ENCODE data around the gene NSL1.
"Not testable (repeated sequence)": the region's sequence is repeated elsewhere in the genome, so short reads cannot be mapped to it uniquely, and the experiment has no call there.

Gene NSL1

DNA sequence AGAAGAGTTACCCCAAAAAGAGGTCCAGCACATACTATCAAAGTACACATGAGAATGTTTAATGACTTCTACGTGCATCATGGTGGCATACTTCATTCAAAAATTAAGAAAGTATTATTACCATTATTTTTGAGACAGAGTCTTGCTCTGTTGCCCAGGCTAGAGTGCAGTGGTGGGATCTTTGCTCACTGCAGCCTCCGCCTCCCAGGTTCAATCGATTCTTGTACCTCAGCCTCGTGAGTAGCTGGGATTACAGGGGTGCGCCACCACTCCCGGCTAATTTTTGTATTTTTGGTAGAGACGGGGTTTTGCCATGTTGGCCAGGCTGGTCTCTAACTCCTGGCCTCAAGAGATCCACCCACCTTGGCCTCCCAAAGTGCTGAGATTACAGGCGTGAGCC lies 79.6 kb downstream of the NSL1 start:
- DNase-seq (ENCODE audit: low read depth in 1 of 2, low spot score in 1 of 2): not testable (repeated sequence)

DNA sequence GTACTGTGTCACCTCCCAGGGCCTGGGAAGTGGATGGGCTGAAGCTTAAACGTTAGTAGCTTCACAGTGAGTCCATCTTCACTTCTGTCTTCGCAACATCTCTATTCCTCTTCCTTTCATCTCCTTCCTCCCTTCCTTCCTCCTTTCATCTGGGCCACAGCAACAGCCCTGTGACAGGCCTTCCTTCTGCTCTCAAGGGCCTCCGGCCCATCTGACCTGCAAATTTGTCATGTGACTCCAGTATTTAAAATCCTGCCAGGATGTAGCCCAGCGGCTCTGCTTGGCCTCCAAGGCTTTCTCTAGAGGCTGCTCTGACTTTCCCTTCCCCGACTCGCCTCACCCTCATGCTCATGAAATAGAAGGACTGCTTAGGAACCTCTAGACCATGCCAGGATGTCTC lies 81.0 kb downstream of the NSL1 start:
- no peak for DNase-seq (ENCODE audit: low read depth in 1 of 2, low spot score in 1 of 2)

DNA sequence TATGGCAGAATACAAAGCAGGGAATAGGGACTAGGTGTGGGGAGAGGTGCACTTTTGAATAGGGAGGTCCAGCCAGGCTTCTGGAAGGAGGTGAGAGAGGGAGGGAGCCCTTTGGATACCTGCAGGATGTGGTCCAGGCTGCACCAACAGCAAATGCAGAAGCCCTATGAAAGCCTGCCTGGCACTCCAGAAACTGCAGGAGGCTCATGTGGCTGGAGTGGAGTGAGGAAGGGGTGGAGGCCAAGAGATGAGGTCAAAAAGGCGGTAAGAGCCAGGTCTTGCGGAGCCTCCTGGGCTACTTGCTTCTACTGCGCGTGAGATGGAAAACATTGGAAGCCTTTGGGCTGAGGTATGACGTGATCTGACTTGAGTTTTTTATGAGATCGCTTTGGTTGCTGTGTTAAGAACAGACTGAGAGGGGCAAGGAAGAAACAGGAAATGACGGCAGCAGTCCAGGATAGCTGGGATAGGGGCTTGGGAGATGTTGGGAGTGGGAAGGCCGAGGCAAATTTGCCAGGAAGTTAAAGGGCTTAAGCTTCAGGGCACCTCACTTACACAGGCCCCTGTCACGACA lies 87.5 kb downstream of the NSL1 start:
- DNase-seq (ENCODE audit: low read depth in 1 of 2, low spot score in 1 of 2): no peak

DNA sequence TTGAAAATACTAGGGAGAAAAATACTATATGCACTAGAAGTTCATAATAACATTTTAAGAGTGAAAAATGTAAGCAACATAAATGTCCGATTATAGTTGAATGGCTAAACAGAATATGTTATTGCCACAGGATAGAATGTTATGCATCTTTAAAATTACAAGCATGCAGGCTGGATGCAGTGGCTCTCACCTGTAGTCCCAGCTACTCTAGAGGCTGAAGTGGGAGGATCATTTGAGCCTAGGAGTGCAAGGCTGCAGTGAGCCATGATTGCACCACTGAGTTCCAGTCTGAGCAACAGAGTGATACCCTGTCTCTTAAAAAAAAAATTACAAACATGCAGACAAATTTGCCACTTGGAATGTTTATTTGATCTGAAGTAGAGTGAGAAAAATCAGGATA lies 88.9 kb downstream of the NSL1 start:
- DNase-seq (ENCODE audit: low read depth in 1 of 2, low spot score in 1 of 2): no peak

DNA sequence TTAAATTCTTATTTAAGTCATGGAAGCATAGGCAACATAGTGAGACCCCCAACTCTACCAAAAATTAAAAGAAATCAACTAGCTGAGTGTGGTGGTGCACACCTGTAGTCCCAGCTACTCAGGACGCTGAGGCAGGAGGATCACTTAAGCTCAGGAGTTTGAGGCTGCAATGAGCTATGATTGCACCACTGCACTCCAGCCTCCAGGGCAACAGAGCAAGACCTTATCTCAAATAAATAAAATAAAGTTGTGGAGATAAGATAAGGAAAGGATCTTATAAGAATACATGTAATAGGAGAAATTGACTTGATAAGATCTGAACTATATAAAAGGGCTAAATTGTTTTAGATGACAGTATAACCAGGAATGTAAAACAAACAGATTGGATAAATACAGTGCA lies 89.7 kb downstream of the NSL1 start:
- no peak for DNase-seq (ENCODE audit: low read depth in 1 of 2, low spot score in 1 of 2)

DNA sequence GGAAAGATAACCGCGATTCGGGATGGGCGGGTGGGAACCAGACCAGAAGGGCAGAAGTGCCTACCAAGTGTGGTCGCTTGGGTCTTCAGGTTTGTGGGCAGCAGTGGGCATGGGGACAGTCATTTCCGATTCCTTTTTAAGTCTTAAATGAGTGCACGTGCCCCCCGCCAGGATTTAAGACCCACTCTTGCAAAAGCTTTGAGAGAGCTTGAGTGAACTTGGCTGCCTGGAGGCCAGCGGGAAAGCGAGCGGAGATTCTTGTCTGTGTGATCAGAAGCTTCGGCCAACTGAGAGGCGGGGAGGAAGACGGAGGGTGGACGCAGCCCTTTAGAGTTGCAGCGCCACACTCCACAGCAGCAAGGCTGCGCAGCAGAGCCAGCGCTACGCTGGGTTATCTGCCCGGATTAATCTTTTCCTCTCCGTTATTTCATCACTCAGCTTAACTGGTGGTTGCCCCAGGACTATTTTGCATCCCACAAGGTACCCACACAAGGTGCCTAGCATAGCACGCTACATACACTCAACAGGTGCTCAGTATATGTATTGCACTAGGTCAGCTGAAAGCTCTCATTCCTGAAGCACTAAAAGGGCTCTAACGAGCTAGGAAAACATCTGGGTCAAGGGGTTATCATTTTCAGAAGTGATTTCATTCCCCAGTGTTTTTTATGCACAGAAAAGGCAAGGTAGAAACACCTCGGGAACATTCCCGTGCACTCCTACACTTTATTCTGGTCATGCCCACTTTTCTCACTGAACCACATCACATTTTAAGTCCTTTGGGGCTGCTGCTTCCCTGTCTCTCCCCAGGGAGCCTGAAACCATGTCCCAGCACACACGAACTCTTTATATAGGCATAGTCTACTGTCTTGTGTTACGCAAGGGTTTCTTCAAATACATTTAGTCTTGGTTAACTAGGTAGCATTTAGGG lies 90.4 kb downstream of the NSL1 start:
- no peak for DNase-seq (ENCODE audit: low read depth in 1 of 2, low spot score in 1 of 2)

DNA sequence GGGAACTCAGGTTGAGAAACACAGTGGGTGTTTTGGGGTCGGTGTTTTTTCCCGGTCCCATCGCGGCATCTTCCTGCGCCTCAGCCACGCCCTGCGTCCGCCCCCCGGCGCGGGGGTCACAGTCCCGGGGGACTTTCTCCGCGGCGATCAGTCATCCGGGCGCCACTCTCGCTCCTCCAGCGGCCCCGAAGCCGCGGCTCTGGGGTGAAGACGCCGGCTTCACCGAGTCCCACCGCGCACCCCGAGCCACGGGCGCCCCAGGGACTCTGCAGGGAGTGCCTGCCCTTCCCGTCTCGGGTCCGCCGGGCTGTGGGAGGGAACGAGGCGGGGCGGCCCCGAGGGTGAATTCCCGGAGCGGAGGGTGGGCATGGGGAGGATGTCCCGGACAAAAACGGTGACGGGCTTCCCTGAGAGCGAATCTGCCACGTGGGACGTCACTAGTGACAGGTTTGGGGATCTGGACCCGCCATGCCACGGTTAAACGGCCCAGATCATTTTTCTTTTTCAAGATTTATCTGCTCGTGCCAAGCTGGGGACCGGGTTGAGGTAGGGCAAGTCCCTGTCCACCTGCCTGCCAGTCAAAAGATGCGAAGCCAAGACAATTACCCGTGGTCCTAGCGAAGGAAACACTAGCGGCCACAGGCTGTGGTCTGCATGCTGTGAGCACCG lies 91.2 kb downstream of the NSL1 start:
- DNase-seq (ENCODE audit: low read depth in 1 of 2, low spot score in 1 of 2): peak in 1 of 2 donors; percentile 51

DNA sequence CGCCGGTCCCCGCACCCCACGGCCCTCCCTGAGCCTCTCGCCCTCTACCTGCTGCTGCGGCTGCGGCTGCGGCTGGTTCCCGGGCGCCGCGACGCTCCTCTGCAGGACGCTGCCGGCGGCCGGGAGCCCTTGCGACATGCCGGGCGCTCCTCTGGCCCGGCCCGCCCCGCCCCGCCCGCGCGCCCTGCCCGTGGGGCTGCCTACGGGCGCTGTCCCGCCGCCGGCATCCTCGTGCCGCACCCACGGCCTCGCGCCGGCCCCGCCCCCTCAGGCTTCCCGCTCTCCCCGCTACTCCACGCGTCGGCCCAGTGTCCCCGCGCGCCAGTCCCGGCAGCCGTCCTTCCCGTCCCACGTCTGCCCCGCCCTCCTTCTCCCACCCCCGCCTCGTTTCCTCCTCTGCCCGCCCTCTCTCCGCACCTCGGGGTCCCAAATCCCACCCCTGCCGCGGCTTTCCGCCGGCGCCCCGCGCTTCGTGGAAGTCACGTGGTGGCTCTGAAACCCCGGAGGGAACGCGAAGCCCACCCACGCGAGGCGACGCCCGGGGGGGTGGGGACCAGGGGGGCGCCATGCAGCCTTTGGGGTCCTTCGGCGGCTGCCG lies 91.9 kb downstream of the NSL1 start, which contains the start of gene BATF3:
Gene BATF3 (minus strand): TSS at position 216 of the 598 bp plus-strand sequence. CDS start 78 bp downstream, at position 138.
- peak in 1 of 2 donors; percentile 38 for DNase-seq (ENCODE audit: low read depth in 1 of 2, low spot score in 1 of 2)

DNA sequence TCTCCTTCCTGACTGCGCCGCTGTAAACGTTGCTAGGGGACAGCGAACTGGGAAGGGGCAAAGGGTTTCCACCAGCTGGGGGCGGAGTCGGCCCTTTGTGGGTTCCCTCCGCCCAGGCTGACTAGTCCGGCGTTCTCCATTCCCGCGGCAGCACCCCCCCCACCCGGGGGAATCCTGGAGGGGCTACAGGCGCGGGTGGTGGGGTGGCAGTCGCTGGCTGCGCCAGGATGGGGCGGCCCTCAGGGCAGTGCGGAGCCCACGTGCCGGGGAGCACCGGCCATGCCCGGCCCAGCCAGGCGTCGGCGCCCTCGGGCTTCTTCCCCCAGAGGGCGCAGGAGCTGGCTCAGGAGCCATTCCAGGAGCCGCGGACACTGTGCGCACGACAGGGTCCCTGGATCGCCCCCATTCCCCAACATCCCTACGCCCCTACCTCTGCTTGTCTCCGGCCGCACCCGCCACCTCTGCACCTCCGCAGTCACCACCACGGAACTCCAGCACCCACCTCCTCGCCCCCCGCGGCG lies 92.4 kb downstream of the NSL1 start:
- DNase-seq (ENCODE audit: low read depth in 1 of 2, low spot score in 1 of 2): peak in 1 of 2 donors; percentile 40

DNA sequence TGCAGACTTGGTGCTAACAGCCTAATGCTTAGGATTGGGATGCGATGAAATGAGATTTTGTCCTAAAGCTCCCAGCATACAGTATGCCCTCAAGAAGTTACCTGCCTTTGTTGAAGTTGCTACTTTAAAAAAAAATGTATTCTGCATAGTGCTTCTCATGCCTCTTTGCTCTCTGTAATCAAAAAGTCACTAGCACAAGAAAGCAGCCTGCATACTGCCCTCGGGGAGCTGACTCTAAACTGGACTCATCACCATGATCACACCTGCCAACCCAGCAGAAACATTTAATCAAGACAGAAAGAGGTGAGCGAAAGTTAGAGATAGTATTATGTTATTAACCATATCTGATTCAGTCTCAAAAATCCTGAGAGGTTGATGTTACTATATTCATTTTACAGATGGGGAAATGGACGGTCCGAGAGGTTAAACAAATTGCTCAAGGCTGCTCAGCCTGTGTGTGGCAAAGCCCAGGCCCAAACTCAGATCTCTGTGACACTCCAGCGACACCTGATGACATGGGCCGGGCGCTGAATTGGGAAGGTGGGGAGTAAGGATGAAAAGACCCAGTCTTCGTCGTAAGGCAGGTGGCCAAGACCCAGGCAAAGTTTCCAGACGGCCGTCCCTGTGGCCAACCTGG lies 93.0 kb downstream of the NSL1 start:
- no peak for DNase-seq (ENCODE audit: low read depth in 1 of 2, low spot score in 1 of 2)

DNA sequence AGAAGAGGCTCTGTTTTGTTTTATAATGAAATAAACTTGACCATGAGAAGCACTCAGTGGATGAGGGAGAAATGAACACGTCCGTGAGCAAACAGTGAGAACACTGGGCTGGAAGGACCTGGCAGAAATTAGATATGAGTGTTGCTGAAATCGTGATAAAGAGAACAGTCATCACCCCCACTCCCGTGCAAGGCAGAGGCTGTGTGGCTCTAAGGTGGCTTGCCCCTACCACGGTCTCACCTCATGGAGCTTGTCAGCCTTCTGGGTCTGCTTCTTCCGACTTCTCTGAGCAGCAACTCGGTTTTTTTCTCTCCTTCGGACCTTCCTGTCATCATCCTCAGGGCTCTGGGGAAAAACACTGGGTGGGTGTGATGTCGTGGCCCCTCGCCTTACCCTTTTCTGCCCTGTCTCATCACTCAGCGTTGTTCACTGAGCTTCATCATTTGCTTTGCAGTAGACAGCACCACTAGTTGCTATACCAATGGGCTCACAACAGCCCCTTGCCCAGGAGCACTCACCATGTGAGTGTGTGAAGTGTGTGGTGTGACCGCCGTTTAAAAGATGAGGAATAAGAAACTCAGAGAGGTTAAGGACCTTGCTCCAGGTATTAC lies 94.8 kb downstream of the NSL1 start:
- no peak for DNase-seq (ENCODE audit: low read depth in 1 of 2, low spot score in 1 of 2)

DNA sequence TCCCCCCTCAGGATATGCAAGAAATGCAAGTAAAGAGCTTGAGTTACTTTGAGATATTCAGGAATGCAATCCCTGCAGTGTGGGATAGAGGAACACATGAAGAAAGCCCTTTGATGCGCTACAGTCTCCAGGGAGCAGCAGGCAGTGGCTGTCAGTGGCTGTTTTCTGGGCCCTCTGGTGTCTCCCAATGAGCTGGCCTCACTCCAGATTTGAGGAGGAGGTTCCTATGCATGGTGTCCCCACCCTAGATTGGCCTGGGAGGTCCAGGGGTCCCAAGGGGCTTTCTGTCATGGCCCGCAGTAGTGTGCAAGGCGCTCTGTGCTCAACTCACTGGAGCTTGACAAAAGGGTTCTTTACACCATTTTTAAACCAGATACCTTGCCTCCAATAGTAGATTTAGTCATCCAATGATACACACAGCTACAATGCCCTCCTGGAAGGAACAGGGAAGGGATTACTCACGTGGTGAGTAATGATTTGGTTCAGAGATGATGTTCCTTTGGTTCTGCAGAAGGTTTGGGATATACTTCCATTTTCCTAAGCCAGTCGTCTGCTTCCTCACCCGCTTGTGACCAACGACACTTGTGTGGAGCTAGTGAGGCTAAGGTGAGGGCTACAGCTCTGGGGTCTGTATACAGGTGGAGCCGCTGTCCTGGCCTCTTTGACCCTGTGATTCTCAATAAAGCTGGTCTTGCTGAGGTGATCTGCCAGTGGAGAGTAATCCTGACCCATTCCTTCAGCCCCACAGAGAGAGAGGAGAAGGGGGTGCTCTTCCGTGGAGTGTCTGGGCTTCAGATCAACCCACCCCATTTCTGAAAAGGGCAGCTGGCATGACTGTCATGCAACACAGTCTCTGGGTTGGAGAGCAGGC lies 98.6 kb downstream of the NSL1 start:
- DNase-seq (ENCODE audit: low read depth in 1 of 2, low spot score in 1 of 2): no peak

DNA sequence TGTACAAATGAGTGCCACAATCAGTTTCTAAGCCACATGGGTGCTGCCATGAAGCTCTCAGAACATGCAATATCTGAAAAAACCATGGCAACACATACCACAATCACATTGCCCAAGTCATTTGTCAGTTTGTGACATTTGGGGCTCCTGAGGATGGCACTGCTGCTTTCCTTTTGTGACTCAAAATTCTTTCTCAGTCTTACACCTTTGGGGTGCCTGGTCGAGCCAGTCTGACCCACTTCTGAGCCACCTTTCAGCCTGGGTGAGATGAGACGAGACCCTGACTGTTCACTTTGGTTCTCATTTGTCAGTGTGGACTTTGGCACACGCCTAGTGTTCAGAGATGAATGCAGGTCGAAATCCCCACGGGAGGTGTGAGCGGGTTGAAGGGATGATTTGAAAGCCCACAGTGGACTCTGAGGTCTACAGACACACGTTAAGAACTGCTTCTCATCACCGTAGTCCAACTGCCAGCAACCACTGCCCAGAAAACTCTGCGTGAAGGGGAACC lies 100.0 kb downstream of the NSL1 start:
- no peak for DNase-seq (ENCODE audit: low read depth in 1 of 2, low spot score in 1 of 2)

DNA sequence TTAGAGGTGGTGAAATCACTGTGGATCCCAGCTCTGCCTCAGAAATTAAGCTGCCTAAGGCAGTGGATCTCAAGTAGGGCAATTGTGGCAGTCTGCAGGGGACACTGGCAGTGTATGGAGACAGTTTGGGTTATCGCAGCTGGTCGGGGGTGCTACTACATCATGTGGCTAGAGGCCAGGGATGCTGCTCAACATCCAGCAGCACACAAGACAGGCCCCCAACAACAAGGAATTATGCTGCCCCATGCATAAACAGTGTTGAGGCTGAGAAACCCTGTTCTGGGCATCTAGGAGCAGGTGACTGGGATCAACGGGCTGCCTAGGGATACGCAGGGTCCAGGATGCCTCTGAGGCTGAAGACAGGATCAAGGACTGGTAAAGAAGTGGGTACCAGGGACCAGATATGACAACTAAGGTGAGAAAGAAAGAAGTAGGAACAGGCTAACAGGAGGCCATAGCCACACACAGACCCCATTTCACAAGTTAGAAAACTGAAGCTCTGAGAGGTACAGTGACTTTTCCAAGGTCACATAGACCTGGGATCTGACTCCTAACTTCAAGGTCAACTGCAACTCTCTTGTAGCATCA lies 100.7 kb downstream of the NSL1 start:
- no peak for DNase-seq (ENCODE audit: low read depth in 1 of 2, low spot score in 1 of 2)

DNA sequence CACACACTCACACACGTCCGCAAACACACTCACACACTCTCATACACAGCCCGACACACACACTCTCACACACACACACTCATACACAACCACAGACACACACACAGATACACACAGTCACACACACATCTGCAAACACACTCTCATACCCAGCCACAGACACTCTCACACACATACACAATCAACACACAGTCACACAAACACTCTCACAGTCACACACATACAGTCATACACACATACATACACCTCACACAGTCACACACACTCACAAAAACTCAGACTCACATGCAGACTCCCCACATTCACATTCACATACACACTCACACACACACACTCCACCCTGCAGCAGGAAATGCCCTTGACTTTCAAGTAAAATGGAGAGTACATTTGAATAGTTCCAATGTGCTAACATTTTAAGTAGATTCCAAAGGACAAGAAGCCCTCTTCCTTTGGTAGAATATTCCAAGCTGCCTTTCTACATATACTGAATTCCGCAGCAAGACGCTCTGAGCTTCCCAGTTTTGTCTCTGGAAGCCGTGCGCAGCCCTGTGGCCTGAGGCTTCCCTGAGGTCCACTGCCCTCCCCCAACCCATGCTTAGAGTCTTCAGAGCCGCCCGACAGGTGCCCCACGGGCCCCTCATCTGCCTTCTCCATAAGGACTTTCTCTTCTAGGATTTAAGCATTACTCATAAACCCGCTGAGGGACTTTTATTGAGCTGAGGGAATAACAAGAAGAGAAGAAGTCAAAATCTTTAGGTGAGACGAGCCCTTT lies 101.6 kb downstream of the NSL1 start:
- no peak for DNase-seq (ENCODE audit: low read depth in 1 of 2, low spot score in 1 of 2)

DNA sequence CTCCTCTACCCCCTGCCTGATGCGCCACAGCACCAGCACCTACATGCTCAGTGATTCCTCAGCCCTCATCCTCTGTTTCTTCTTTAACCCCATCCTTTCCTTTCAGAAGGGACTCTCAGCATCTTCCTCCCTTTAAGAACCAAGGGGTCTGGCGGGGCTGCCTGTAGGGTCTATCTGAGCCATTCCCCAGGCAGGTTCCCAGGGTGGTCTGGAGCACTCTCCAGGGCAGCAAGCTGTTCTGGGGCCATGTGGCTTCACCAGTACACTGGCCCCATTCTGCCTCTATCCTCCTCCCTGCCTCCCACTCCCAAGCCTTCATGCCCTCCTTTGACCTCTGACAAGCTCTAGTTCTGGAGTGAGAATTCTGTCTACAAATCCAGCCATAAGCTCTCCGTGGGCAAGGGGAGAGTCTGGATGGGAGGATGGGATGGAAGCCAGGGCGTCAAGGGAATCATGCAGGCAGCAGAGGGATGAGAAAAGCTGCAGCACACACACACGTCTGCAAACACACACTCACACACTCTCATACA lies 102.3 kb downstream of the NSL1 start:
- DNase-seq (ENCODE audit: low read depth in 1 of 2, low spot score in 1 of 2): no peak

DNA sequence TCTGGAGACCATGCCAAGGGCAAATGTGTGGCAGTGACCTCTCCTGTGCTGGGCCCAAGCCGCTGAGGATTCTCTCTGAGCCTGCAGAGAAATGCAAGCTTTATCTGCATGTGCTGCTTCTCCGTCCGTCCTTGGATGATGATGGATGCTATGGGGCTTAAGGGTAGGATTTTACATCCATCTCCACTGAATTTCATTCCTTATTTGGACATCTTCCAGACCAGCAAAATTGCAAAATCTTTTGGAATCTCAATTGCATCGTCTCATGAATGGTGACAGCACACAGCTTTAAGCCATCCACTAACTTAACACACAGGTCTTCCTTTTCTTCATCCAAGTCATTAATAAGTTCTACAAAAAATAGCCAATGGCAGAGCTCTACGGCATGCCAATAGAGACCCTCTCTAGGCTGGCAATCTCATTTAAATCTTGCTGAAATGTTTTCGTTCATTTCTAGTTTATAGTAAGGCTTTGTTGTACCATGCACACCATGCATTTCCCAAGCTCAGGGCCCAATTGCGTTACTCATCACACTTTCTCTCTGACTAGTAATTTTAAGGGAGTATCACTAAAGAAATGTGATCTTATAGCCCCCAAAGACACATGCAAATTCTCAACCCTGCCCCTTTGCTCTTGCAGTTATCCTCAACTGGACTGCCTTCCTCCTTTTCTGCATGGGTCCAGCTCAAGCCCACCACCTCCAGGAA lies 103.1 kb downstream of the NSL1 start:
- DNase-seq (ENCODE audit: low read depth in 1 of 2, low spot score in 1 of 2): no peak
